Left colon (tissue), 2 donors: ENCODE measurements around the gene DDX41. TPM values are rescaled to one million over a fixed set of nuclear protein-coding genes. Genes with fewer than 3 reads are reported as not detected.

Source experiments
- ATAC-seq: fragments of 200-7000 bp; cut with Tn5 transposase; one replicate; pipeline ENCODE4 v1.9.1; 2020; ENCODE audit warnings: mild to moderate bottlenecking, moderate library complexity
- DNase-seq, 2 donors: peaks; one replicate each; pipeline ENCODE4 v3.0.0-alpha.2; 2020
- intact Hi-C, 2 donors: fragments of 100-400 bp; cut with DNase I in 1 of 2; cut with micrococcal nuclease in 1 of 2; formaldehyde crosslinking; loops; one replicate each; pipeline versions ENCODE4 v1.11.2 to v1.14.0; 2022; cut with DNase I, micrococcal nuclease
- total RNA-seq, 2 donors: library from RNA; stranded (reverse); fragmentation: NEBNext Ultra II Directional; extraction: Animal tissue kit (Norgen Biotek cat#: 25700); gene quantifications; one replicate each; pipeline ENCODE4 v1.2.1, GENCODE V29; 2021
- donor health status: DM: no; HTN: no; CAD: no.
- donor health status: DM: yes; HTN: yes; CAD: no.

DDX41 gene
- total RNA-seq, 2 donors from 2014 or later = 74.3 to 79.9 TPM

- ATAC-seq = no peak
- peak in 1 of 2 donors; percentile 75 for DNase-seq
- intact Hi-C loops = no loop called here
These were observed 40.1 kb downstream of the DDX41 start for GRCh38 chr5:177476531-177477233.

DNA sequence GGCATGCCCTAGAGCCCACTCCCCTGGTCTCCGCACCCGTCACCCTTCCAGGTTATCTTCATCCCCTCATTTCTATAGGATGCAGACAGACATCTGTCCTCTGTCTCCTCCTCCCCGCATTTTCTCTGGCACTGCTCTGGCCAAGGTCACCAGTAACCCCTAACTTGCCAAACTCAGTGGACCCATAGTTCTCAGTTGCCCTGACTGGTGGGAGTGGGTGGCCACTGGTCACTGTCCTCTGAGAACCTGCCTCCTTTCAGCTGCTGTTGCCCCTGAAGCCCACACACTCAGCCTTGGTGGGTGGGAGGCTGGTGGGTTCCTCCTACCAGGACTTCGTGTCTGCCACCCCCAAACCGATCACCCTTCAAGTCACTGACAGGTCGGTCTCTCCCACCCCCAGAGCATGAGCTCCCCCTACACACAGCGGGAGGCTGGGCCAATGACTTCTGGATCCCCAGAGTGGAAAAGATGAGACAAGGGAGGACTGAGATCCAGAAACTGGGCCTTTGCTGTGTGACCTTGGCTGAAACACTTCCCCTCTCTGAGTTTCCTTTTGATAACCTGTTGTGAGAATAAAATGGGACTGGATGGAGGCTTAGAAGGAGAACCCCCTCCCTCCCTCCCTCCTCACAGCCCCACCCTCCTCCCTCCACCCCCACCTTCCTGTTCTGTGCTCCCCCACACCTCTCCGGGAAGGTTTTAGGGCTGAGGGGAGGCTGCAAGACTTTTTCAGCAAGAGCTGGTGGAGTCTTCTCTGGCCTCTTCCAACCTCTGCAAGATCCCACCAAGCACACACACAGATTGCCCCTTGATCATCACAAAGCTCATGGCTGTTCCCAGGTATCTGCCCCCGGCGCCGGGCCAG, 41.0 kb downstream of the DDX41 start:
- no peak for ATAC-seq
- DNase-seq = no peak
- intact Hi-C loops = no loop called here

DNA sequence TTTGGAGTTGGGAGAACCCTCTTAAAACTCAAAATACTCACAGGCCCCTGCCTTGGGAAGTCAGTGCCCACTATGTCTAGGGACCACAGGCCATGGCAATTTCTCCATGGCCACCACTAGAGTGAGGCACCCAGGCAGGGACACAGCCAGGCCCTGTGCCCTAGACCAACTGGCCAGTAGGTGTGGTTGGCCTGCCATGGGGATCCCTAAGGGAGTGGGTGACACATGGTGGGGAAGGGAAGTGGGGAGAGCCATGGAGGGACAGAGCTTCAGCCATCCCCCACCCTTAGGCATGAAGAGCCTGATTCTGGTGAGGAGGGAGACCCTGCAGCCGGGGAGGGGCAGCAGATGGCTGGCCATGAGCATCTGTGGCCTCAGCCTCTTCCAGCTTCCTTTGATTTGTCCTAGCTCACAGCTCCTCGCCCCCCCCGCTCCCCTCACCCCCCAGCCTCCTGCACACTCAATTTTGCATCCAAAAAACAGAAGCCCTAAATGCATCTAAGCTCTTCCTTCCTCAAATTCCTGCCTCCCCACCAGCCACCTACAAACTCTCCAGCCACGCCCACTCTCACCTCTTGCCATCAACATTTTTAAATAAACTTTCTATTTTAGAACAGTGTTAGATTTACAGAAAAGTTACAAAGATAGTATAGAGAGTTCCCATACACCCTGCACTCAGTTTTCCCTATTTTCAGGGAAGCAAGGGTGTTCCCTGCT, 41.8 kb downstream of the DDX41 start:
- ATAC-seq = no peak
- intact Hi-C loops = no loop called here
- no peak for DNase-seq

- intact Hi-C loops = no loop called here
- DNase-seq = no peak
- ATAC-seq = no peak
These were observed 42.7 kb downstream of the DDX41 start for GRCh38 chr5:177474002-177474476.

- DNase-seq = no peak
- intact Hi-C loops = no loop called here
- ATAC-seq = peak; percentile 58
These were observed 43.2 kb downstream of the DDX41 start, which contains the start of gene DBN1 for GRCh38 chr5:177473443-177474001. TSS of gene DBN1 (minus strand) at chr5:177473634. CDS start at chr5:177473521, 113 bp downstream.

- peak; percentile 76 for ATAC-seq
- DNase-seq = peak in 1 of 2 donors; percentile 55
- intact Hi-C loops = no loop called here
These were observed 44.0 kb downstream of the DDX41 start for GRCh38 chr5:177472460-177473442.

DNA sequence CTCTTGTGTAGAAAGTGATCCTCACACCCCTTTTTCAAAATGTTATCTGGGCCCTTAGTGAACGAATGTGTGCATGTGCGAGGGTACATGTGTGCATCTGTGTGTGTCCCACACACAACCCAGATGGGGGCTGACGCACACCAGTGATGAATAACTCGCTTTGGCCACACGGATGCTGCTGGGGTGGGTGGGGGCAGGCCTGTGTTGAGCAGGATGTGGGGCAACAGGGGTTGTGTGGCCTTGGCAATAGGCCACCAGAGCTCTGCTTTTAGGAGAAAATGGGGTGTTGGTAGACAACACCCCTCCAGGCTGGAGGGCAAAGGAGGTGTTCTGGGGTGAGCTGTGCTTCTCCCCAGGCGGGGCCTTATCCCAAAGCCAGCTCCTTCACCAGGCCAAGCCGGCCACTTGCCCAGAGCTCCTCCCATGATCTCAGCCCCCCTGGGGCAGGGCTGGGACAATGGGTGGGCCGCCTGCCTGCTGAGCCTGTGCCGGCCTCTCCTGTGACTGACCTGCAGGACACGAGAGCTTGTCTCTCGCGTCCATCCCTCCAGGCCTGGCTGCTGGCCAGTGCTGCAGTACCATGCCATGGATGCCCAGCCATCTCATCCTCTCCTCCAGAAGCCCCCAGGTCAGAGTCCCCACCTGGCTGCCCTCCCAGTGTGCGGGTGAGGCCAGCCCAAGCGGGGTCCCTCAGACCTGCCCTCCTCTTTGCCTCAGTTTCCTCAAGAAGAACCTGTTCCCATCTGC, 45.0 kb downstream of the DDX41 start:
- DNase-seq (no peak), ATAC-seq (no peak)
- intact Hi-C loops = no loop called here

- no peak for DNase-seq
- intact Hi-C loops = no loop called here
- ATAC-seq = no peak
These were observed 45.8 kb downstream of the DDX41 start for GRCh38 chr5:177470759-177471536.

DNA sequence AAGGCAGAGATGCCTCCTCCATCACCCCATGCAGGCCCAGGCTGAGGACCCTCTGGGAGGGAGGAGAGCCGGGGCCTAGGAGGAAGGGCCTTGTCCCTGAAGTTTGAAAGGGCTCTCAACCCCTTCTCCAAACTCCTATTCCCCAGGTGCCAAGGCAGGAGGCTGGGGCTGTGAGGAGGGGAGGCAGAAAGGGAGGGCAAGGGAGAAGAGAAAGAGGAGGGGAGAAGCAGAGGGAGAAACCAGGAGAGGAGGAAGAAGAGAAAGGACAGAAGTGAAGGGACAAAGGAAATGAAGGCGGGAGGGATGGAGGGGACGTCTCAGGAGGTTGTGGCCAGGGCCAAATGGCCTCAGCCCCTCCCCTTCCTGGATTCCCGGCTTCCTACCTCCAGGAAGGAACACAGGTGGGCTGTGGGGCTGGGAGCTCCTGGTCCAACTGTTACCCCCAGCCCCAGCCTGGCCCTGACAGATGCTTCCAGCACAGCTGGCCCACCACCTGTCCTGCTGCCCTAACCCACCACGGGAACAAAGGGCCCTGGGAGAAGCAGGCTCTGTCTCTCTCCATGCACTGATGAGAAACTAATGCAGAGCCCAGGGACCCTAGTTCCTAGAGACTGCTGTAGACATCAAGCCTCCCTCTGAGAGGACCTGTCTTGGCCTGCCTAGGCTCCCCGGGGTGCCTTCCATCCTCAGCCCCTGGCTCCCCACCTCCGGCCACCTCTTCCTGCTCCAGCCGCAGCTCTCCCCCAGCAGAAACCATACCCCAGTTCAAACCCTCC, 46.8 kb downstream of the DDX41 start:
- no peak for ATAC-seq

DNA sequence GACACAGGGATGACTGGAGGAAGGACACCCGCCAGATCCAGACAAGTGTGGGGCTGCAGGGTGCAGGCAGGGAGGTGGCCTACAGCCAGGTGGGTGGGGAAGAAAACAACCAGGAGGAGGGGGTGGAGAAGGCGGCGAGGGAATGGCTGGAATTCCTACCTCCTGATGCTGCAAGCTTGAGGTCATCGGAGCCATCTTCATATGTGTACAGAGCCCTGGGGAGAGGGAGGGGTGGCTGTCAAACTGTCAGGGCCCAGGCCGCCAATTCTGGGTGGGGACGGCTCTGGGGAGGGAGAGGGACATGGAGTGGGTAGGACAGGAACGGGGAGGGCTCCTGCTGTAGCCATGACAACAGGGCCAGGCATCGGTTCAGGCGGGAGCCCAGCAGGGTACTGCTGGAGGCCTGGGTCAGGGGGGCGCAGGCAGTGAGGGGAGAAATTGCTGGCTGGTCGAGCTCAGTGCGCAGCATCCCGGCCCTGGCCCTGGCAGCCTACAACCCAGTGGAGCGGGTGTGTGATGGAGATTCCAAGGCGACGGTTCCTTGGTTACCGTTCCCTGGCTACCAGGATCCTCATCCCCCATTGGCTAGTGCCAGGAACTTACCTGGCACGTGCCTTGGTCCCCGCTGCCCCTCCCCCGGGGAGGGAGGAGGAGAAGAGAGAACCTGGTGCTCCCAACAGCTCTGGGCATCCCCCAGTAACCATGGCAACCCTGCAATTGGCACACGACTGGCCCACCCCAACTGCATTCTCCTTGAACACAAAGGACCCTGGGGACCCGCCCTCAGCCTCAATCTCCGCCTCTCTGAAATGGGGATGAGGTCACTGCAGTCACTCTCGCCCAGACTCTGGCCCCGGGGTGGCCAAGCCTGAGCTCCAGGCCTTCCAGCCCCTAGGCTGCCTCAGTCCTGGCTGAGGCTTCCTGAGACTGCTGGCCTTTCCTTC, 47.8 kb downstream of the DDX41 start:
- ATAC-seq (no peak), DNase-seq (no peak)
- intact Hi-C loops = no loop called here

More for the DNA sequence above, 46.8 kb downstream of the DDX41 start:
- DNase-seq = no peak
- intact Hi-C loops = no loop called here

DNA sequence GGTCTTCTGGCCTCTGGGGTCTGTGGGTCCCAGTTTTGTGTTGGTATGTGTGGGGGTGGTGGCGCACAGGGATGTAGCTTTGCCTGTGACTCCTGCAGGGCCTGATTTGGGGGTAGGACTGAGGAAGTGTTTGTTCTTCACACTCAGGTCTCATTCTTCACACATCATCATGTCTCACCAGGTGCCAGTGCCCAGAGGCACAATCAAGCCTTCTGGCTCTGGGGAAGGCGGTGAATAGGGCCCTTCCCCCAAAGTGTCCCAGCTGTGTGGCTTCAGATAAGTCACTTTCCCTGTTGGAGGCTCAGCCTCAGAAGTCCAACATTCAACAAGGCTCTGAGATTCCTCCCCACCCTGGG, 48.5 kb downstream of the DDX41 start:
- no peak for ATAC-seq
- intact Hi-C loops = no loop called here
- no peak for DNase-seq

DNA sequence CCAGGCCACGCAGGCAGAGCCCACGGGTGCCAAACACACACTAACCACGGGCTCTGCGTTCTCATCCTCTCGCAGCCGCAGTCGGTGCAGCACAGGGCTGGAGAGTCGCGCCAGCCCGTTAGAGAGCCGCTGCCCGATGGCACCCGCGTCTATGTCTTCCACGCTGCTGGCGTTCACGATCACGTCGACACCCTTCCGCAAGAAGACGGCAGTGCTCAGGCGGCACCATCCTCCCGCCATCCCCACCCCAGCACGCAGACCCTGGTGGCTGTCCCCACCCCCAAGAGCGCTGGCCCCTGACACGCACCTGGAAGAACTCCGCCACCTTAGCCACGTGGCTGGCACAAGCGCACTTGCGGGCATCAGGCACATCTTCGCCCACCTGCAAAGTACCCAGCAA, 49.3 kb downstream of the DDX41 start:
- intact Hi-C loops = no loop called here
- no peak for DNase-seq
- ATAC-seq = no peak

- intact Hi-C loops = no loop called here
- DNase-seq = no peak
- no peak for ATAC-seq
These were observed 49.9 kb downstream of the DDX41 start for GRCh38 chr5:177466861-177467260.

DNA sequence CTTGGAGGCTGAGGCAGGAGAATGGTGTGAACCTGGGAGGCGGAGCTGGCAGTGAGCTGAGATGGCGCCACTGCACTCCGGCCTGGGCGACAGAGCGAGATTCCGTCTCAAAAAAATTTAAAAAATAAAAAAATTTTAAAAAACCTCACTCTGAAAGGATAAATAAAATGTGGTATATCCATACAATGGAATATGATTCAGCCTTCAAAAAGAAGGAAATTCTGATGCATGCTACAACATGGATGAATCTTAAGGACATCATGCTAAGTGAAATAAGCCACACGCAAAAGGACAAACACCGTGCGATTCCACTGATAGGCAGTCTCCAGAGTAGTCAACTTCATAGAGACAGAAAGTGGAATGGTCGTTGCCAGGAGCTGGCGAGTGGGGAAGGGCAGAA, 51.7 kb downstream of the DDX41 start:
- ATAC-seq (no peak), DNase-seq (no peak)
- intact Hi-C loops = no loop called here
